Measurements from ENCODE around the gene RIIAD1. TPM values are rescaled to one million over a fixed set of nuclear protein-coding genes. Genes with fewer than 3 reads are reported as not detected.
"Not testable (repeated sequence)": the region's sequence is repeated elsewhere in the genome, so short reads cannot be mapped to it uniquely, and the experiment has no call there.

RIIAD1 gene, protein sequence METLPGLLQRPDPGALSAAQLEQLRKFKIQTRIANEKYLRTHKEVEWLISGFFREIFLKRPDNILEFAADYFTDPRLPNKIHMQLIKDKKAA
- polyA plus RNA-seq (2013, experiment 1 of 4) = 1.1 TPM
- not detected for polyA plus RNA-seq (2013, experiment 2 of 4)
- 0.64 TPM for polyA plus RNA-seq (2013, experiment 3 of 4)
- 2.8 TPM for polyA plus RNA-seq (2013, experiment 4 of 4)

DNA sequence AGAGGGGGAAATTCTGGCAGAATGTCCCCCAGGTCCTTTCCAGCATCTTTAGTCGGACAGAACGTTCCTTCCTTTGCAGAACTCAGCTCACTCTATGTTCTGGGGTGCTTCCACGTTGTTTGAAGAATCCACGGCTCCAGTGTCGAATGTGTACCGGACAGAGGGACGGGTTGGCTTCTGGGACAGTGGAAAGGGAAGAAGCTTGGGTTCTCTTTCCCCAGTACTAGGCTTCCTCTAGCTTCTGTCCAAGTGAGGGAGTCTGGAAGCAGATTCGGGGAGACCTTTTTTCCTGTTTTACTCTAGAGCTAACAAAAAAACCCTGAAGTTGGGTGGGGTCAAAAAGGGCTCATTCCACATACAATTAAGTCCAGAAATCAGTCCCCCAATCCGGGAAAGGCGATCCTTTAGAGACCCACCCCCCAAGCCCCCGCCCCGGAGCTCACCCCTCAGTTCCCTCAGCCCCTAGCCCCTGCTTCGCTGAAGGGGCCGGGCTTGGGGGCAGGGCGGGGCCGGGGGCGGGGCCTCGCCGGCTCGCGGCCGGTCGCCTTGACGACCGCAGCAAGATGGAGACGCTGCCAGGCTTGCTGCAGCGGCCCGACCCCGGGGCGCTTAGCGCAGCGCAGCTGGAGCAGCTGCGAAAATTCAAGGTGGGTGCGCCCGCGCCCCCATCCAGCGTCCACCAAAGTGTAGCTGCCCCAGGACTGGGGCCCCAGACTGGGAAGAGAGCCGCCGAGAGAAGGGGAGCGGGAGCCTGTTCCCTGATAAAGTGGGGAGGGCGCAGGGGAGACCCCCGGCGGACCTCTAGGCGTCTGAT, at the start of gene RIIAD1:
Gene RIIAD1 (plus strand): TSS at position 549 of the 814 bp plus-strand sequence. CDS start 15 bp downstream, at position 564.
- Histone ChIP-seq H3K27ac (ENCODE audit: insufficient read depth, low read depth, low read length, poor library complexity, severe bottlenecking) (peak within 1 kb of the TSS; percentile 8), H3K9me3 (ENCODE audit: control insufficient read depth, low read length) (no peaks in the 10 kb centered on the region), H3K4me1 (ENCODE audit: control insufficient read depth, insufficient read depth, low read length) (peaks cover 40% of the 10 kb centered on the region), H3K36me3 (ENCODE audit: control insufficient read depth, insufficient read depth, low read length) (no peaks in the 10 kb centered on the region), H3K27me3 (ENCODE audit: control insufficient read depth, insufficient read depth, low read length, poor library complexity, severe bottlenecking) (peaks cover 58% of the 10 kb centered on the region), H3K4me3 (ENCODE audit: insufficient read depth, low read depth, low read length) (peak within 1 kb of the TSS; percentile 55)
- WGBS, 2 experiments = 13% methylated on average over 42 to 44 of the region's 44 CpGs

DNA sequence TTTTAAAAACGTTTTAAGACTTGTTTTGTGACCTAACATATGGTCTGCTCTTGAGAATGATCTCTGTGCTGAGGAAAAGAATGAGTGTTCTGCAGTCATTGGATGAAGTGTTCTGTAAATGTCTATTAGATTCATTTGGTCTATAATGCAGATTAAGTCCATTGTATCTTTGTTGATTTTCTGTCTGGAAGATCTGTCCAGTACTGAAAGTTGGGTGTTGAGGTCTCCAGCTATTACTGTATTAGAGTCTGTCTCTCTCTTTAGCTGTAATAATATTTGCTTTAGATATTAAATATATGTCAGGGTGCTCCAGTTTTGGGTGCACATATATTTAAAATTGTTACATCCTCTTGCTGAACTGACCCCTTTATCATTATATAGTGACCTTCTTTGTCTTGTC, 47.9 kb upstream of the RIIAD1 start:
- WGBS, 2 experiments = 62 to 80% methylated on average over 1 of the region's 1 CpG
- Histone ChIP-seq H3K36me3 (ENCODE audit: control insufficient read depth, insufficient read depth, low read length) (peaks cover 18% of the 10 kb centered on the region), H3K4me3 (ENCODE audit: insufficient read depth, low read depth, low read length) (no peak overlapping the region), H3K4me1 (ENCODE audit: control insufficient read depth, insufficient read depth, low read length) (no peaks in the 10 kb centered on the region), H3K27me3 (ENCODE audit: control insufficient read depth, insufficient read depth, low read length, poor library complexity, severe bottlenecking) (no peaks in the 10 kb centered on the region), H3K9me3 (ENCODE audit: control insufficient read depth, low read length) (no peaks in the 10 kb centered on the region), H3K27ac (ENCODE audit: insufficient read depth, low read depth, low read length, poor library complexity, severe bottlenecking) (no peak overlapping the region)

DNA sequence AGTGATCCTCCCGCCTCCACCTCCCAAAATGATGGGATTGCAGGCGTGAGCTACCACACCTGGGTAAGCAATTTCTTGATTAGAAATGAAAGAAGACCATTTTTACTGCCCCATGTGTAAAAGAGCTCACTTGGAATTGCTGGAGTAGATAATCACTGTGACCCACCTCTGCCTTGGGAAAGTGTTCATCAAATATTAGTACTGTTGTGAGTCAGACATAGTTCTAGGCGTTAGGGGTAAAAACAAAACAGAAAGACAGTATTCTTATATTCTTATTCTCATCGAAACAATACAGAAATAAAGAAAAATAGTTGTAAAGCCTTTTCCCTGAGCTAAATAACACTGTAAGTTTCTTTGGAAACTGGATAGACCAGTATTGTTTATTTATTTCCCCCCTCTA, 40.9 kb upstream of the RIIAD1 start:
- no peaks in the 10 kb centered on the region for H3K27me3 ChIP-seq (ENCODE audit: control insufficient read depth, insufficient read depth, low read length, poor library complexity, severe bottlenecking)
- no peak overlapping the region for H3K27ac ChIP-seq (ENCODE audit: insufficient read depth, low read depth, low read length, poor library complexity, severe bottlenecking)
- no peaks in the 10 kb centered on the region for H3K9me3 ChIP-seq (ENCODE audit: control insufficient read depth, low read length)
- H3K4me1 ChIP-seq (ENCODE audit: control insufficient read depth, insufficient read depth, low read length) = no peaks in the 10 kb centered on the region
- no peaks in the 10 kb centered on the region for H3K36me3 ChIP-seq (ENCODE audit: control insufficient read depth, insufficient read depth, low read length)
- WGBS, 2 experiments = 60 to 84% methylated on average over 2 to 4 of the region's 4 CpGs
- H3K4me3 ChIP-seq (ENCODE audit: insufficient read depth, low read depth, low read length) = no peak overlapping the region

DNA sequence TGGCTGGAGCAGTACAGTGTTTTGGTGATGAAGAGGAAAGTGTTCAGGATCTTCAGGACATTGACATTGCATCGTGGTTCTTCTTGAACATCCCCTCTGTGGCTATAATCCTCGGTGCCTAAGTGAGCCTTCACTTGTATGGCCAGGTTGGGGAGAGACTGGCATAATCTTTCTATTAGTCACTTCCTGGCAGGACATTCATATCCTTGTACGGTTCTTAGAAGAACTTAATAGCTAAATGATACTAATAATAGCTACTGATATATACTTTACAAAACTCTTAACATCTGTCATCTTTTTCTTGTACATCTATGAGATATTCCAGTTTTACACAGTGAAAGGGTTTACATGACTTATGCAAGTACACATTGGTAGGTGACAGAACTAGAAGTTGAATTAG, 40.5 kb upstream of the RIIAD1 start:
- 94% methylated on average over 2 of the region's 3 CpGs for WGBS, 2 experiments
- H3K36me3 ChIP-seq (ENCODE audit: control insufficient read depth, insufficient read depth, low read length) = no peaks in the 10 kb centered on the region
- no peak overlapping the region for H3K27ac ChIP-seq (ENCODE audit: insufficient read depth, low read depth, low read length, poor library complexity, severe bottlenecking)
- H3K9me3 ChIP-seq (ENCODE audit: control insufficient read depth, low read length) = no peaks in the 10 kb centered on the region
- no peaks in the 10 kb centered on the region for H3K4me1 ChIP-seq (ENCODE audit: control insufficient read depth, insufficient read depth, low read length)
- no peaks in the 10 kb centered on the region for H3K27me3 ChIP-seq (ENCODE audit: control insufficient read depth, insufficient read depth, low read length, poor library complexity, severe bottlenecking)
- H3K4me3 ChIP-seq (ENCODE audit: insufficient read depth, low read depth, low read length) = no peak overlapping the region

DNA sequence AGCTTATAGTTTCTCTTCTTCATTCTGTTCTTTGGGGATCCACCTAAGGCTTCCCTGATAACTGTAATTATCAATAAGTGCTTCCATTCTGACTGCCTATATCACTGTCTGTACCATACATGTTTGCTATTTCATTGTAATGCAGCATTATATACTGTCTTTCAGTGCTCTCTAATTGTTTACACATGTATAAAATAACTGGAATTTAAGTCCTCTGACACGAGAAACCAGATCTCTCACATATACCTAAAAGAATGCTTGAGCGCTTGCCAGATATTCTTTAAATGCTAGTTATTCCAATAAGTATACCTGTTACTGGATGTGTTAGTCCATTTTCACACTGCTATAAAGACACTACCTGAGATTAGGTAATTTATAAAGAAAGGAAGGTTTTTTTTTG, 39.4 kb upstream of the RIIAD1 start:
- Histone ChIP-seq H3K9me3 (ENCODE audit: control insufficient read depth, low read length) (no peaks in the 10 kb centered on the region), H3K4me3 (ENCODE audit: insufficient read depth, low read depth, low read length) (no peak overlapping the region), H3K27me3 (ENCODE audit: control insufficient read depth, insufficient read depth, low read length, poor library complexity, severe bottlenecking) (no peaks in the 10 kb centered on the region), H3K36me3 (ENCODE audit: control insufficient read depth, insufficient read depth, low read length) (no peaks in the 10 kb centered on the region), H3K4me1 (ENCODE audit: control insufficient read depth, insufficient read depth, low read length) (no peaks in the 10 kb centered on the region), H3K27ac (ENCODE audit: insufficient read depth, low read depth, low read length, poor library complexity, severe bottlenecking) (no peak overlapping the region)
- 100% methylated on average over 1 to 2 of the region's 2 CpGs for WGBS, 2 experiments

DNA sequence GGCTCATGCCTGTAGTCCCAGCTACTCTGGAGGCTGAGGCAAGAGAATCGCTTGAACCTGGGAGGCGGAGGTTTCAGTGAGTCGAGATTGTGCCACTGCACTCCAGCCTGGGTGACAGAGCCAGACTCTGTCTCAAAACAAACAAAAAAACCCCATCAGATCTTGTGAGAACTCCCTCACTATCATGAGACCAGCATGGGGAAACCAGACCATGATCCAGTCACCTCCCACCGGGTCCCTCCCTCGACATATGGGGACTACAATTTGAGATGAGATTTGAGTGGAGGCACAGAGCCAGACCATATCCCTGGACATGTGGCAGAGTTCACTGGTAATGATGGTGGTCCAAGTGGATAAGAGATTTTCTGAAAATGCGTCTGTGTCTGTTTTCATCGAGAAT, 38.4 kb upstream of the RIIAD1 start:
- WGBS, 2 experiments = 92 to 93% methylated on average over 5 to 7 of the region's 7 CpGs
- H3K36me3 ChIP-seq (ENCODE audit: control insufficient read depth, insufficient read depth, low read length) = not testable (repeated sequence)

DNA sequence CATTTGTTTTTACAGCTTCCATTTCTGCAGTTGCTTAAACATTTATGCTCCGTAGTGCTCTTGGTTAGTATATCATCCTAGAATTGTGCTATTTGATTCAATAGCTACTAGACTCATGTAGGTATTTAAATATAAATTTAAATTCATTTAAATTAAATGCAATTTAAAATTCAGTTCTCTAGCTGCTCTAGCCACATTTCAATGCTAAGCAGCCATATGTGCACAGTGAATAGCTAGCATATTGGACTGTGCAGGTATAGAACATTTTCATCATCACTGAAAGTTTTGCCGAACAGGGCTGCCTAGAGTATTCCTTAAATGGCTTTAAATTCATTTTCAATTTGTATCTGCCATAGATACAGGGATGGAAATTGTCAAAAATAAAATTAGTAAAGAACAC, 37.2 kb upstream of the RIIAD1 start:
- Histone ChIP-seq H3K27me3 (ENCODE audit: control insufficient read depth, insufficient read depth, low read length, poor library complexity, severe bottlenecking) (no peaks in the 10 kb centered on the region), H3K9me3 (ENCODE audit: control insufficient read depth, low read length) (no peaks in the 10 kb centered on the region), H3K27ac (ENCODE audit: insufficient read depth, low read depth, low read length, poor library complexity, severe bottlenecking) (no peak overlapping the region), H3K4me3 (ENCODE audit: insufficient read depth, low read depth, low read length) (no peak overlapping the region), H3K4me1 (ENCODE audit: control insufficient read depth, insufficient read depth, low read length) (no peaks in the 10 kb centered on the region), H3K36me3 (ENCODE audit: control insufficient read depth, insufficient read depth, low read length) (no peaks in the 10 kb centered on the region)
- WGBS, 2 experiments = 96 to 100% methylated on average over 1 to 2 of the region's 2 CpGs

More for the DNA sequence above, 38.4 kb upstream of the RIIAD1 start:
- not testable (repeated sequence) for H3K9me3 ChIP-seq (ENCODE audit: control insufficient read depth, low read length); H3K27ac ChIP-seq (ENCODE audit: insufficient read depth, low read depth, low read length, poor library complexity, severe bottlenecking); H3K4me3 ChIP-seq (ENCODE audit: insufficient read depth, low read depth, low read length); H3K27me3 ChIP-seq (ENCODE audit: control insufficient read depth, insufficient read depth, low read length, poor library complexity, severe bottlenecking); H3K4me1 ChIP-seq (ENCODE audit: control insufficient read depth, insufficient read depth, low read length)

DNA sequence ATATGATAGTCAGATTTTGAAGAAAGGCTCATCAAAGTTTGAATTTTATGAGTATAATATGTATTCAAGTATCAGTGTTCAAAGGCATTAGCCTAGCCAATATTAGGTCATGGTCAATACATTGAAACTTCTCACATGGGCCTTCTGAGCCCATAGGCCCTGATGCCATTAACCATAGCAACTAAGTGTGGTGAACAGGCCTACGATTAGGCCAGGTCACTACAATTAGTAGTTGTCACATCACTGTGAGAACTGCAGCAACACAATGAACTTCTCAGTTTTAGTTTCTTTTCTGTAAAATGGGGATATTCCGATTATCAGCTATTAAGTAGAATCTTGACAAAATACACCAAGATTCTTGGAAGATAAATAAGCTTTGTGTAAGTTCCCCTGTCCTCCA, 34.8 kb upstream of the RIIAD1 start:
- no peaks in the 10 kb centered on the region for H3K36me3 ChIP-seq (ENCODE audit: control insufficient read depth, insufficient read depth, low read length)
- no peaks in the 10 kb centered on the region for H3K9me3 ChIP-seq (ENCODE audit: control insufficient read depth, low read length)
- no peaks in the 10 kb centered on the region for H3K4me1 ChIP-seq (ENCODE audit: control insufficient read depth, insufficient read depth, low read length)
- H3K27me3 ChIP-seq (ENCODE audit: control insufficient read depth, insufficient read depth, low read length, poor library complexity, severe bottlenecking) = no peaks in the 10 kb centered on the region
- no peak overlapping the region for H3K27ac ChIP-seq (ENCODE audit: insufficient read depth, low read depth, low read length, poor library complexity, severe bottlenecking)
- H3K4me3 ChIP-seq (ENCODE audit: insufficient read depth, low read depth, low read length) = no peak overlapping the region
- 97% methylated on average over 1 to 2 of the region's 2 CpGs for WGBS, 2 experiments

DNA sequence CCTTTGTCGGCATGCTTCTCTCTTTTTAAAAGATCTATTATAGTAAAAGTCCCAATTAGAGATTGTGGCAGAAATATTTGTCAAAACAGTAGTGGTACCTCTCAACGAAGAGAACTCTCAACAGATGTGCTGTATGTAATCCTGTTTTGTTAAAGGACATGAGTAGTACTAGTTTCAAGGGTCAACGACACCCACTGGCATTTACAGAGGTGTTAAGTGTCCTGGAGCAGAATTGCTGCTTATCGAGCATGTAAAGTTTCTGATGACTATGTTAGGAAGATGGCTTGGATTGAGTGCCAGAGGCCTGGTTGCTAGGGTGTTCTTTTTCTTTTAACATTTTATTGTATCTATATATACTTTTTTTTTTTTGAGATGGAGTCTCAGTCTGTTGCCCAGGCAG, 31.8 kb upstream of the RIIAD1 start:
- no peaks in the 10 kb centered on the region for H3K4me1 ChIP-seq (ENCODE audit: control insufficient read depth, insufficient read depth, low read length)
- H3K9me3 ChIP-seq (ENCODE audit: control insufficient read depth, low read length) = no peaks in the 10 kb centered on the region
- H3K27me3 ChIP-seq (ENCODE audit: control insufficient read depth, insufficient read depth, low read length, poor library complexity, severe bottlenecking) = no peaks in the 10 kb centered on the region
- H3K4me3 ChIP-seq (ENCODE audit: insufficient read depth, low read depth, low read length) = no peak overlapping the region
- peaks cover 9% of the 10 kb centered on the region for H3K36me3 ChIP-seq (ENCODE audit: control insufficient read depth, insufficient read depth, low read length)
- 94 to 95% methylated on average over 4 of the region's 4 CpGs for WGBS, 2 experiments
- no peak overlapping the region for H3K27ac ChIP-seq (ENCODE audit: insufficient read depth, low read depth, low read length, poor library complexity, severe bottlenecking)

DNA sequence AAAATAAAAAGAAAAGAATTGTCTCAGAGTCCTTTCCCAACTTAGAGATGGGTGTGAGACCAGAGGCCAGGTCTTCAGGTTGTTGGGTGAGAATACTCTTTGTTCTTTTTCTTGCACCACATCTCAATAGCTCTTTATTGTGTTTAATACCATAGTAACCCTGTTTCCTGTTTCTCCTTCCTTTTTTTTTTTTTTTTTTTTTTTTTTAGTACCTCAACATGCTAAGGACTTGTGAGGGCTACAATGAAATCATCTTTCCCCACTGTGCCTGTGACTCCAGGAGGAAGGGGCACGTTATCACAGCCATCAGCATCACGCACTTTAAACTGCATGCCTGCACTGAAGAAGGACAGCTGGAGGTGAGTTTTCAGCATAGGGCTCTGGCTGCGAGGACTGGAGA, 29.1 kb upstream of the RIIAD1 start:
- peaks cover 13% of the 10 kb centered on the region for H3K36me3 ChIP-seq (ENCODE audit: control insufficient read depth, insufficient read depth, low read length)
- no peak overlapping the region for H3K4me3 ChIP-seq (ENCODE audit: insufficient read depth, low read depth, low read length)
- no peak overlapping the region for H3K27ac ChIP-seq (ENCODE audit: insufficient read depth, low read depth, low read length, poor library complexity, severe bottlenecking)
- H3K27me3 ChIP-seq (ENCODE audit: control insufficient read depth, insufficient read depth, low read length, poor library complexity, severe bottlenecking) = no peaks in the 10 kb centered on the region
- no peaks in the 10 kb centered on the region for H3K4me1 ChIP-seq (ENCODE audit: control insufficient read depth, insufficient read depth, low read length)
- no peaks in the 10 kb centered on the region for H3K9me3 ChIP-seq (ENCODE audit: control insufficient read depth, low read length)
- 95 to 96% methylated on average over 3 of the region's 3 CpGs for WGBS, 2 experiments
